WI38 (cell line): ENCODE results near the gene ZNF100.

ENCODE experiments used
- H3K4me3 ChIP-seq: 2 replicates; pipeline ENCODE4 v1.5.1; 2011; ENCODE audit warnings: low read depth, mild to moderate bottlenecking, control low read depth, low read length
- CTCF ChIP-seq: IDR thresholded peaks from 2 replicates; pipeline ENCODE4 v1.5.1; 2012; ENCODE audit warnings: low read depth, mild to moderate bottlenecking, control low read depth, low read length

Gene ZNF100

GRCh38 chr19:21697698-21698097 is 69.7 kb downstream of the ZNF100 start:
- no peak overlapping the region for H3K4me3 ChIP-seq
- TF ChIP-seq CTCF, result no peak

GRCh38 chr19:21694171-21694906 is 73.0 kb downstream of the ZNF100 start:
- H3K4me3 ChIP-seq, result no peak overlapping the region
- no peak for TF ChIP-seq CTCF

- no peak overlapping the region for H3K4me3 ChIP-seq
- TF ChIP-seq CTCF, result no peak
Measured at GRCh38 chr19:21693399-21693798, 74.0 kb downstream of the ZNF100 start.

GRCh38 chr19:21691661-21692060 is 75.7 kb downstream of the ZNF100 start:
- TF ChIP-seq CTCF, result no peak
- H3K4me3 ChIP-seq, result no peak overlapping the region

- no peak overlapping the region for H3K4me3 ChIP-seq
- no peak for TF ChIP-seq CTCF
Measured at GRCh38 chr19:21688464-21688863, 78.9 kb downstream of the ZNF100 start.

GRCh38 chr19:21680671-21681070 is 86.7 kb downstream of the ZNF100 start:
- H3K4me3 ChIP-seq, result no peak overlapping the region
- no peak for TF ChIP-seq CTCF

GRCh38 chr19:21680026-21680425 is 87.4 kb downstream of the ZNF100 start:
- H3K4me3 ChIP-seq, result no peak overlapping the region
- TF ChIP-seq CTCF, result no peak
